ENCODE results near the gene PCOLCE2.

The PCOLCE2 gene

DNA sequence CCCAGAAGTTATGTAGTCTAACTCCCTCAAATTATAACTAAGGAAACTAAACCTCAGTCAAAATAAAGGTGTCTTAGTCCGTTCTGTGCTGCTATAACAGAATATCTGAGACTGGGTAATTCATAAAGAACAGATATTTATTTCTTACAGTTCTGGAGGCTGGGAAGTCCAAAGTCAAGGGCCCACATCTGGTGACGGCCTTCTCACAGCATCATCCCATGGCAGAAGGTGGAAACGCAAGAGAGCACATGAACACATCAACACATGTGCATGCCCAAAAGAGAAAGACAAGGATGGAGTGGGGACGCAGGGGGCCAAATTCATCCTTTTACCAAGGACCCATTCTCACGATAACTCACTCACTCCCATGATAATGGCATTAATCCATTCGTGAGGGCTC is 73.1 kb downstream of the PCOLCE2 start:
- Mint-ChIP-seq H3K36me3 (no peaks in the 10 kb centered on the region), H3K27ac (no peak overlapping the region), H3K4me1 (no peaks in the 10 kb centered on the region), H3K27me3 (peaks cover 6% of the 10 kb centered on the region), H3K9me3 (no peaks in the 10 kb centered on the region), H3K4me3 (no peak overlapping the region)

DNA sequence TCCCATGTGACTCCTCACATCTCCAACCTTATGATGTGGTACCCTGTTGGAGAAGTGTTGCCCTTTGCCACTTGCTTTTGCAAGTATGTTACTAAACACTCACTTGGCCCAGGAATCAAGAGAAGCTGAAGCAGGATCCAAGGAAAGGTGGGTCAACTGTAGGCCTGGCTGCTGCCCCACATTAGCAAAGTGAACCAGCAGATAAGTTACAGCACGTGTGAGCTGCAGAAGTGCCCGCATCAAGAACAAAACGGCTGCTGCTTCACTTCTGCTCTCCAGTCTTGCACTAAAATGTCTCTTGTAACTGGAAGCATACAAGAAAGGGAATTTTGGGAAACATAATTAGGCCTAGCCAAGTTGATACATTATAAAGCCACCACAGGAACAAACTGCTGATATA is 79.6 kb downstream of the PCOLCE2 start:
- Mint-ChIP-seq H3K4me1 (no peaks in the 10 kb centered on the region), H3K4me3 (no peak overlapping the region), H3K9me3 (no peaks in the 10 kb centered on the region), H3K27me3 (no peaks in the 10 kb centered on the region), H3K27ac (no peak overlapping the region), H3K36me3 (no peaks in the 10 kb centered on the region)

DNA sequence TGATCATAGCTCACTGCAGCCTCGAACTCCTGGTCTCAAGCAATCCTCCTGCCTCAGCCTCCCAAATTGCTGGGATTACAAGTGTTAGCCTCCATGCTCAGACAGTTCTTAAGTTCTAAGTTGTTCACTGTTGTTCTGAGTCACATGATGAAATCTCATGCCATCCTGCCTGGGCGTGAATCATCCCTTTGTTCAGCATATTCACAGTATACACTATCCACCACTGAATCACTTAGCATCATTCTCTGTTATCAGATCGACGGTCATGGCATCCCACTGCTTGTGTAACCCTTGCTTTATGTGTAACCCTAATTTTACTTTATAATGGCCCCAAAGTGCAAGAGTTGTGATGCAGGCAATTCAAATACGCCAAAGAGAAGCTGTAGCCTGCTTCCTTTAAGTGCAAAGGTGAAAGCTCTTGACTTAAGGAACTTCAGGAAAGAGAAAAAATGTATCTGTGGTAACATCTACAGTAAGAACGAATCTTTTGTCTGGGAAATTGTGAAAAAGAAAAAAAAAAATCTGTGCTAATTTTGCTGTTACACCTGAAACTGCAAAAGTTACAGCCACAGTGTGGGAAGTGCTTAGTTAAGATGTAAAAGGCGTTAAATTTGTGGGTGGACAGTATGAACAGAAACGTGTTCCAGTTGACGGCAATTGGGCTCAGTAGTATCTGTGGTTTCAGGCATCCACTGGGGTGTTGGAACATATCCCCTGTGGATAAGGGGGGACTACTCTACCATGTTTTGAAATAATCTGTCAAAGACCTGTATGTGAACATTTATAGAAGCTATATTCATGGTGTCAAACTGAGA is 80.6 kb downstream of the PCOLCE2 start:
- H3K9me3 Mint-ChIP-seq = no peaks in the 10 kb centered on the region
- H3K36me3 Mint-ChIP-seq = no peaks in the 10 kb centered on the region
- no peaks in the 10 kb centered on the region for H3K4me1 Mint-ChIP-seq
- H3K4me3 Mint-ChIP-seq = no peak overlapping the region
- no peaks in the 10 kb centered on the region for H3K27me3 Mint-ChIP-seq
- H3K27ac Mint-ChIP-seq = no peak overlapping the region

DNA sequence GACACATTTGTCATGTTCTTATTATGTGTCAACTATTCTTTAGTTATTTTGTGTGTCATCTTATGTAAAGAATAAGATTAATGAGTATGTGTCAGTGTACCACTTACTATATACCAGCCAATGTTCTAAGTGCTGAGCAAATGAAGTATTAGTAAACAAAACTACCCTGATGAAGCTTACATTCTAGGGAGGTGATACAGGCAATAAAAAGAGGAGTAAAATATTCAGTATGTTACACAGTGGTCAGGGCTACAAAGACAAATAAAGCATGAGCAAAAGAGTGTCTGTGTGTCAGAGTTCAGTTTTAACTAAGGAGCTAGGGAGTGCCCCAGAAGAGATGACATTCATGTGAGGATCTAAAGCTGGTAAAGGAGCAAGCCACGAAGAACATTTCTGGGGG is 86.0 kb downstream of the PCOLCE2 start:
- Mint-ChIP-seq H3K27ac (no peak overlapping the region), H3K27me3 (no peaks in the 10 kb centered on the region), H3K4me3 (no peak overlapping the region), H3K9me3 (no peaks in the 10 kb centered on the region), H3K4me1 (no peaks in the 10 kb centered on the region), H3K36me3 (no peaks in the 10 kb centered on the region)

DNA sequence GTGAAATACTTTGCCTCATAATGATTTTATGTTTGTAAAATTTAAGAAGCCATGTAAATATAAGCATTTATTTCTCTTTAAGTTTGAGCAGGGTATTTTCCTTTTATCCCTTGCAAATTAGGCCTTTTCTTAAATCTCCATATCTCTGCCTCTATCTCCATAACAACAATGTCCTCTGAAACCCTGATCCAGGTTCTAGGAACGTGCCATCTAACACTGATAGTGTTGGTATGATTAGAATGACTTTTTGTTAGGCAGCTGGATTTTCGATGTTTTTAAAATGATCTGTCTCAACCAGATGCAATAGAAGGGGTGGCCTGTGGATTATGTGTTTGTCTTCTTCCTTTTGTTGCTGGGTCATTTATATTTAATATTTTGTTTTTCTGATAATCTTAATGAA is 87.1 kb downstream of the PCOLCE2 start:
- Mint-ChIP-seq H3K27me3 (no peaks in the 10 kb centered on the region), H3K36me3 (no peaks in the 10 kb centered on the region), H3K27ac (no peak overlapping the region), H3K4me3 (no peak overlapping the region), H3K4me1 (no peaks in the 10 kb centered on the region), H3K9me3 (no peaks in the 10 kb centered on the region)

DNA sequence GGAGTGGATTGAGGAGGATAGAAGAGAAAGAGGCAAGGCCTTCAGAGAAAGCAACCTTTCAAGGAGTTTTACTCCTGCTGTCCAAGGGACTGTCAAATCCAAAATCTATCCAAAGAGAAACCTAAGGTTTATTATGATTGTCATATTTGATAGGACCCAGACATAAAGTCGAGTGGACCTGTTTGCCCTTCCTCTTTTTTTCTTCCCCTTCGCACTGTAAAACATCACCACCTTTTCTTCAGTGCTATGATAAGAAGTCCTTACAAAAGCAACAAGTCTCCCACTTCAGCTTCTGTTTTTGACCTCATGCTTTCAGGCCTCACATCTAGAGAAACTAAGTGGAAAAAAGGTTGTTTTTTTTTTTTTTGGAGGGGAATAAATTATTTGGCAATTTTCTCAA is 92.1 kb downstream of the PCOLCE2 start:
- Mint-ChIP-seq H3K36me3 (peaks cover 3% of the 10 kb centered on the region), H3K4me1 (no peaks in the 10 kb centered on the region), H3K27ac (no peak overlapping the region), H3K27me3 (no peaks in the 10 kb centered on the region), H3K4me3 (no peak overlapping the region), H3K9me3 (no peaks in the 10 kb centered on the region)

DNA sequence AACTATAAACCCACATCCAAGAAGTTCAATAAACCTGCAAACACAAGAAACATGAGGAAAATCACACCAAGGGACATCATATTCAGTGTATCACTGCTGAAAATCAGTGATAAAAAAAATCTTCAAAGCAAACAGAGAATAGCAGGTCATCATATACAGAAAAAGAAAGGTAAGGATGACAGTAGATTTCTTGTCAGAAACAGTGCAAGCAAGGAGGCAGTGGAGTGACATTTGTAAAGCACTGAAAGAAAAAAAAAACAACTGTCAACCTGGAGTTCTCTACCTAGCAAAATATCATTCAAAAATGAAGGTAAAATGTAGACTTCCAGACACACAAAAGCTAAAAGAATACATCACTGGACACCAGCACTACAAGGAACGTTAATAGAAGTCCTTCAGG is 93.6 kb downstream of the PCOLCE2 start:
- H3K4me1 Mint-ChIP-seq = no peaks in the 10 kb centered on the region
- H3K27ac Mint-ChIP-seq = no peak overlapping the region
- H3K27me3 Mint-ChIP-seq = no peaks in the 10 kb centered on the region
- no peak overlapping the region for H3K4me3 Mint-ChIP-seq
- H3K36me3 Mint-ChIP-seq = peaks cover 3% of the 10 kb centered on the region
- no peaks in the 10 kb centered on the region for H3K9me3 Mint-ChIP-seq

DNA sequence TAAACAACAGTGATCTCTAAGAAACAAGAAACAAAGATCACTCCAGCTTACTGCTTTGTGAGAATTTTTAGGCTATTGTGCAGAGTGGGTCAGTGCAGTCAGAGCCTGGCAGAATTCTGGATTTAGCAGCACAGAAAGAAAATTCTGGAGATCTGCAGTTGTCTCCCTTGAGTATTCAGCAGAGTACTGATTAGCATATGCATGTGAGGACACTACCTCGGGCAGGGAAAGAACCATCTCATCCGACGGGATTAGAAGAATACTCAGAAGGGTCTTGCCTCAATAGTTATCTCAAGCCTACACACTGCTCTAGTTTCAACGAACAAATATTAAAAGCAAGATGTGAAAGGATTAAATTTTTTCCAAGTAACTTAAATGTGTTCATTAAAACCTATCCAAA is 94.4 kb downstream of the PCOLCE2 start:
- Mint-ChIP-seq H3K27ac (no peak overlapping the region), H3K36me3 (peaks cover 3% of the 10 kb centered on the region)

DNA sequence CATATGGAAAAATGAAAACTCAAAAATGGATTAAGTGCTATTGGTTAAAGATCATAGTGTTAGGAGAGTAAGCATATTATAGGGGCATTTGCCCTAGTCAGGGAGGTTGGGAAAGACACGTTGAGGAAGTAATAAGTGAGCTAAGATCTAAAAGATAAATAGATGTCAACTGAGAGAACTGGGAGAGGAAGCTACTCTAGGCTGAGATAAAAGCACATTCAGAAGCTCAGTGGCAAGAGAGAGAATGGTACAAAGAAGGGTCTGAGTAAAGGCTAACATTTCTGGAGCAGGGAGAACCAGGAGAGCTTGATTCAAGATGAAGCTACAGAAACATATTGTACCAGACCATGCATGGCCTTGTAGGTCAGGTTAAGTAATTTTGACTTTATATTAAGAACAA is 101.2 kb downstream of the PCOLCE2 start:
- H3K9me3 Mint-ChIP-seq = peaks cover under 1% of the 10 kb centered on the region
- no peaks in the 10 kb centered on the region for H3K4me1 Mint-ChIP-seq
- no peak overlapping the region for H3K4me3 Mint-ChIP-seq
- no peaks in the 10 kb centered on the region for H3K27me3 Mint-ChIP-seq
- no peak overlapping the region for H3K27ac Mint-ChIP-seq
- H3K36me3 Mint-ChIP-seq = peaks cover 9% of the 10 kb centered on the region

More for the DNA sequence above, 94.4 kb downstream of the PCOLCE2 start:
- Mint-ChIP-seq H3K27me3 (no peaks in the 10 kb centered on the region), H3K4me1 (no peaks in the 10 kb centered on the region), H3K4me3 (no peak overlapping the region), H3K9me3 (no peaks in the 10 kb centered on the region)

DNA sequence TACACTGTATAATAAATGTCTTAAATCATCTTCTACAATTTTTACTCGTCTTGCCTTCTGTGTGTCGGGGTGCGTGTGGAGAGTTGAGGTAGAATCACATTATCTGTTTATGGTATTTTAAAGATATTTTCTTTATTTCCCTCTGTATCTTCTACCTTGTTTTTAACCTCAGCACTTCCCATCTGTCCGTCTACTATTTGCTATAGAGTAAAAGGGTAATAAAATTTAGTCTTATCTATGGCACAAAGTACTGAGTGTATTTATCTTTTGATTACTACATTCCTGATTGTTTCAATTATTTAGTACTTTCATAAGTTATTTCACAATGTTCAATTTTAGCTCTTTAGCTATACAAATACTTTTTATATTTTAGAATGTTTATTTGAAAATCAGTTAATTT is 102.9 kb downstream of the PCOLCE2 start:
- Mint-ChIP-seq H3K36me3 (peaks cover 15% of the 10 kb centered on the region), H3K27me3 (no peaks in the 10 kb centered on the region), H3K27ac (no peak overlapping the region), H3K4me1 (no peaks in the 10 kb centered on the region), H3K4me3 (no peak overlapping the region), H3K9me3 (peaks cover 9% of the 10 kb centered on the region)

DNA sequence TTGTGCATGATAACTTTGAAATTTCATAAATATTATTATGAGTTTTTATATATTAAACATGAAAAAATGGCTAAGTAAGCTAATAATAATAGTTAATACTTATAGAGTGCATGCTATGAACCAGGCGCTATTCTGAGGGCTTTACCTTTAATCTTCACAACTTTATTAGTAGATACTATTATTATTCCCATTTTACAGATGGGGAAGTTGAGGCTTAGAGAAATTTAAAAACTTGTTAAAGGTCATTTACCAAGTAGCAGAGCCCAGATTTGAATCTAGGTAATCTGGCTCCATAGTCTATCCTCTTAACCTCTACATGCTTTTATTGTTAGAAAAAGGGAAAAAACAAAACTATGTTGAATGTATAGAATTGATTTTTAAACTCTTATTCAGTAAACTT is 104.7 kb downstream of the PCOLCE2 start:
- Mint-ChIP-seq H3K27ac (no peak overlapping the region), H3K36me3 (peaks cover 17% of the 10 kb centered on the region), H3K9me3 (peaks cover 9% of the 10 kb centered on the region), H3K4me1 (no peaks in the 10 kb centered on the region), H3K27me3 (no peaks in the 10 kb centered on the region), H3K4me3 (no peak overlapping the region)

DNA sequence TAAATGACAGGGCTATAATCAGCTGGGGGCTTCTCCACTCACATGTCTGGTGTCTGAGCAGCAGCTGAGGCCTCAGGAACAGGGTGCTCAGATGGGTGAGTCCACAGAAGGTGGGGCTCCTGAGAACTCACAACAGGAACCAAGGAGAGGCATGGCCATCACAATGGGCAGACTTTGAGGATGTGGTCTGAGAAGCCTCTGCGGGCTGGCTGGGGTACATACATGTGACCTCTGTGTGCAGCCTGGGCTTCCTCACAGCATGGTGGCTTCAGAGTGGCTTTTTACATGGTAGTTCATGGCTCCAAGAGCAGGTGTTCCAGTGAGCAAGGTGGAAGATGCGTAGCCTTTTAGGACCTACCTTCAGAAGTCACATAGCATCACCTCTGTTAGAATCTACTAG is 106.3 kb downstream of the PCOLCE2 start:
- Mint-ChIP-seq H3K36me3 (peaks cover 13% of the 10 kb centered on the region), H3K9me3 (peaks cover 9% of the 10 kb centered on the region), H3K4me1 (no peaks in the 10 kb centered on the region), H3K27me3 (no peaks in the 10 kb centered on the region), H3K27ac (no peak overlapping the region), H3K4me3 (no peak overlapping the region)

DNA sequence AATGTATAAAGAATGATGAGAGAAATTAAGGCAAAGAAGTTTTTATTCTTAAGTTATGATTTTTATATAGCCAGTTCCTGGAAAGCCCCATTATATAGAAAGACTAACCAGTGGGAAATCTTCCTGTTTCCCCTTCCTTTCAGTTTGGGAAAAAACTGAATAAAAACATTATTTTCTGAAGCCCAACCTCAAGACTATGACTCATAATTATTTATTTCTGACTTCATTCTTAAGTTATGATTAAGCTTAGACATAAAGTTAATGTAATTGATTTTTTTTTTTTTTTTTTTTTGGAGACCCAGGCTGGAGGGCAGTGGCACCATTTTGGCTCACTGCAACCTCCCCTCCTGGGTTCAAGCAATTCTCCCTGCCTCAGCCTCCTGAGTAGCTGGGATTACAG is 109.3 kb downstream of the PCOLCE2 start:
- Mint-ChIP-seq H3K27me3 (no peaks in the 10 kb centered on the region), H3K4me1 (no peaks in the 10 kb centered on the region), H3K9me3 (peaks cover 9% of the 10 kb centered on the region), H3K27ac (no peak overlapping the region), H3K36me3 (peaks cover 14% of the 10 kb centered on the region), H3K4me3 (no peak overlapping the region)

DNA sequence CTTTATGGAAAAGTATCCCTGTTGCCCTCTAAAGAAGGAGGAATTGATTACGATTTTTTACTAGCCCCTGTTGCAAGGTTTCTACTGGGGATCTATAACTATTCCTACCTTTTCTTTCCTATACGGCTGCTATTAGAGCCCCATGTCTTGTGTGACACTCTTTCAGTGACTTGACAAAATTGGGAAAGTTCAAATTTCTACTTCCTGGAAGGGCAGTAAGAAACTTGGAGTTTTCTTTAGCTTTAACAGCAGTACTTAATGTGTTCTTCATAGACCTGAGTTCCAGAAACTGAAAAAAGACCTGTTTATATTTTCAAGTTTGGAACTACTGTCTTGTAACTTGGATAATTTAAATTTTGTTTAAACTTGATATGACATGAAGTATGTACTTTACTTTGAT is 110.3 kb downstream of the PCOLCE2 start:
- peaks cover 15% of the 10 kb centered on the region for H3K36me3 Mint-ChIP-seq
- no peak overlapping the region for H3K4me3 Mint-ChIP-seq
- H3K27ac Mint-ChIP-seq = no peak overlapping the region
- H3K4me1 Mint-ChIP-seq = no peaks in the 10 kb centered on the region
- H3K27me3 Mint-ChIP-seq = no peaks in the 10 kb centered on the region
- peaks cover 9% of the 10 kb centered on the region for H3K9me3 Mint-ChIP-seq

DNA sequence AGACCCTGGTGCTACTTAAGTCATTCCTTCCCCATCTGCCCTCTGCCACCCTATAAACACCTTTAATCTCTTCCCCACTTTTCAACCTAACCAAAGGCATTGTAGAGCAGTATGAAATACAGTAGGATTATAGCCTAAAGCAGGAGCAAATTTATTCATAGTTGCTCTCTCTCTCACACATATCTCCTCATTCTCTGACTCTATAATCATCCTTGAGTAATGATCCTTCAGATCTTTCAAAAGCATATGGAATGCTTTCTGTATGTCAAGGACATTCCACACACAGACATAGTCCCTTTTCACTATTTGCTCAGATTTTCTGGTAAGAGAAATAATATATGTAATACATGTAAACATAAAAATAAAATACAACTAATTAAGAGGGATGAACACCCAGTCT is 111.0 kb downstream of the PCOLCE2 start:
- no peaks in the 10 kb centered on the region for H3K27me3 Mint-ChIP-seq
- H3K9me3 Mint-ChIP-seq = peaks cover 12% of the 10 kb centered on the region
- H3K36me3 Mint-ChIP-seq = peaks cover 15% of the 10 kb centered on the region
- H3K4me3 Mint-ChIP-seq = no peak overlapping the region
- no peak overlapping the region for H3K27ac Mint-ChIP-seq
- no peaks in the 10 kb centered on the region for H3K4me1 Mint-ChIP-seq

DNA sequence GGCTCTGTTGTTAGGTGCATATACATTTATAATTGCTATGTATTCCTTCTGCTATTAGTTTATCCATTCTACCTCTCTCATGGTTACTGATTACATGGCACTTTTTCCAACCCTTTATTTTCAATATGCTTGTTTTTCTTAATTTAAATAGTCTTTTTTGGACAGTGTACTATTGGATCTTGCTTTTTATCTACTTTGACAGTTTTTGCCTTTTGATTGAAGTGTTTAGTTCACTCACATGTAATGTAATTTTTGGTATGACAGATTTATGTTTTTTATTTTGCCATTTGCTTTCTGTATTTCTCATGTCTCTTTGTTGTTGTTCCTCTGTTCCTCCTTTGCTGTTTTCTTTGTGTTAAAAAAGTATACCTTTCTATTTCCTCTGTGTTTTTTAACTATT is 120.5 kb downstream of the PCOLCE2 start:
- Mint-ChIP-seq H3K36me3 (peaks cover 42% of the 10 kb centered on the region), H3K4me1 (no peaks in the 10 kb centered on the region), H3K27me3 (no peaks in the 10 kb centered on the region), H3K27ac (no peak overlapping the region), H3K4me3 (no peak overlapping the region), H3K9me3 (peaks cover 33% of the 10 kb centered on the region)

All from activated naive CD4-positive, alpha-beta T cell treated with anti-CD3 and anti-CD28 coated beads, Interleukin-2, amount 50 U/mL, for 24 hours (primary cell).